GM23338 (cell line): ENCODE results near the gene TGFBR3. TPM values are rescaled to one million over a fixed set of nuclear protein-coding genes. Genes with fewer than 3 reads are reported as not detected.

Source experiments
- CREB1 ChIP-seq: fragments of 250-450 bp; sonication (Bioruptor Pico); IDR thresholded peaks from 2 replicates; pipeline ENCODE4 v1.5.0; 2020; ENCODE audit warnings: low read depth, mild to moderate bottlenecking, moderate library complexity
- CTCF ChIP-seq, 2 experiments: fragments of 200-600 bp in 1 of 2; sonication (generic) in 1 of 2; conservative IDR thresholded peaks; 2 replicates each; pipeline versions ENCODE4 v1.5.1 to v1.6.1; 2016 to 2017; ENCODE audit warnings: antibody characterized with exemption in 2 of 2, low read depth in 2 of 2, mild to moderate bottlenecking in 2 of 2, moderate library complexity in 1 of 2
- ETS1 ChIP-seq: IDR thresholded peaks from 2 replicates; pipeline ENCODE4 v1.6.1; 2016; ENCODE audit warnings: antibody characterized with exemption
- EZH2 ChIP-seq: fragments of 200-600 bp; sonication (generic); IDR thresholded peaks from one replicate; pipeline ENCODE4 v1.8.0; 2017; ENCODE audit warnings: antibody characterized with exemption, mild to moderate bottlenecking, low read depth; ENCODE audit not compliant: unreplicated experiment
- JUNB ChIP-seq: IDR thresholded peaks from one replicate; pipeline ENCODE4 v1.6.1; 2016; ENCODE audit warnings: antibody characterized with exemption; ENCODE audit not compliant: unreplicated experiment
- POLR2AphosphoS5 ChIP-seq: IDR thresholded peaks from 2 replicates; pipeline ENCODE4 v1.6.1; 2016; ENCODE audit warnings: antibody characterized with exemption, low read depth
- STAT1 ChIP-seq: IDR thresholded peaks from one replicate; pipeline ENCODE4 v1.6.1; 2016; ENCODE audit warnings: antibody characterized with exemption; ENCODE audit not compliant: unreplicated experiment
- ZNF331 ChIP-seq: fragments of 250-450 bp; sonication (Bioruptor Pico); IDR thresholded peaks from 2 replicates; pipeline ENCODE4 v1.5.0; 2020; ENCODE audit warnings: low read depth, mild to moderate bottlenecking, moderate library complexity
- polyA plus RNA-seq: library from polyadenylated mRNA; unstranded; fragments of >200 nt; fragmentation: Nextera tagmentation; extraction: Ambion mirVana; gene quantifications from 2 replicates; pipeline ENCODE4 v1.2.1, GENCODE V29; 2016
- small RNA-seq: library from RNA; depleted of rRNA; stranded (forward); fragments of <200 nt; gene quantifications from one replicate; pipeline ENCODE3, GENCODE V24; 2014; ENCODE audit warnings: low replicate concordance
- total RNA-seq: library from RNA; depleted of rRNA; stranded (reverse); fragments of >200 nt; shearing (Covaris generic); gene quantifications from 2 replicates; pipeline ENCODE4 v1.2.3, GENCODE V29; 2014; rRNA removed

Gene TGFBR3
- total and polyA plus RNA-seq, 2 experiments from 2014 or later: 1.7 to 2.9 TPM

DNA sequence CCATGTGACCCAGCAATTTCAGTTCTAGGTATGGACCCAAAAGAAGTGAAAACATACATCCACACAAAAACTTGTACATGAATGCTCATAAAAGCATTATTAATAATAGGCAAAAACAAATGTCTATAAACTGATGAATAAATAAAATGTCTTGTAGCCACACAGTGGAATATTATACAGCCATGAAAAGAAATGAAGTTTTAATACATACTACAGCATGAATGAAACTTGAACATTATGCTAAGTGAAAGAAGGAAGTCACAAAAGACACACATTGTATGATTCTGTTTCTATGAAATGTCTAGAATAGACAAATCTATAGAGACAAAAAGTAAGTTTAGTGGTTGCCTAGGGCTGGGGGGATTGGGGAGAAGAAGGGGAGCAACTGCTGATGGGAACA, 255.1 kb downstream of the TGFBR3 start (continued):
- TF ChIP-seq EZH2 (no peak), STAT1 (no peak), CTCF (conservative IDR thresholded peaks at IDR 0.05; ENCODE audit: low read depth in 2 of 2) (no peak), ZNF331 (CRISPR knock-in tag) (no peak), ETS1 (no peak), CREB1 (no peak), JUNB (no peak), POLR2AphosphoS5 (no peak)

Small RNA genes lying within 50 kb of the gene (small RNA-seq; reads per million reads assigned to genes)
- gene RN7SL653P: not detected

Other genes starting within 250 kb of the TGFBR3 start
- gene BRDT, start 63.2 kb upstream of the TGFBR3 start, total RNA-seq: 0.19 and 0.80 TPM in 2 replicates
- gene BRDT, start 63.2 kb upstream of the TGFBR3 start, polyA plus RNA-seq: 0.12 and 0.58 TPM in 2 replicates
- gene EPHX4, start 143.8 kb upstream of the TGFBR3 start, total RNA-seq: 1.1 TPM in 1 of 2 replicates, not detected in the other
- 1.1 and 1.3 TPM in 2 replicates for gene EPHX4, start 143.8 kb upstream of the TGFBR3 start, polyA plus RNA-seq
- 0.89 and 0.94 TPM in 2 replicates for gene SETSIP, start 189.3 kb upstream of the TGFBR3 start, total RNA-seq
- 0.68 and 0.92 TPM in 2 replicates for gene SETSIP, start 189.3 kb upstream of the TGFBR3 start, polyA plus RNA-seq
- gene BTBD8, start 194.2 kb upstream of the TGFBR3 start, total RNA-seq: 2.3 and 4.1 TPM in 2 replicates
- gene BTBD8, start 194.2 kb upstream of the TGFBR3 start, polyA plus RNA-seq: 2.9 and 3.0 TPM in 2 replicates